GM18861 (cell line): Measurements from ENCODE around the gene ATP6V1F.

ENCODE experiments used
- ATAC-seq: cut with Tn5 transposase; IDR thresholded peaks from one replicate; pipeline ENCODE4 v1.9.1; 2021; ENCODE audit not compliant: unreplicated experiment

ATP6V1F gene

GRCh38 chr7:128914566-128915151 is 52.0 kb downstream of the ATP6V1F start:
- ATAC-seq, result no peak

GRCh38 chr7:128915271-128915819 is 52.7 kb downstream of the ATP6V1F start:
- no peak for ATAC-seq
